Stimulated activated CD4-positive, alpha-beta T cell treated with anti-CD3 and anti-CD28 coated beads, Interleukin-4, amount 100 ng/mL, for 24 hours (primary cell): ENCODE measurements around the gene WDR64.

Experiments
- DNase-seq: peaks from one replicate; pipeline ENCODE4 v3.0.0-alpha.2; 2020

The WDR64 gene

DNA sequence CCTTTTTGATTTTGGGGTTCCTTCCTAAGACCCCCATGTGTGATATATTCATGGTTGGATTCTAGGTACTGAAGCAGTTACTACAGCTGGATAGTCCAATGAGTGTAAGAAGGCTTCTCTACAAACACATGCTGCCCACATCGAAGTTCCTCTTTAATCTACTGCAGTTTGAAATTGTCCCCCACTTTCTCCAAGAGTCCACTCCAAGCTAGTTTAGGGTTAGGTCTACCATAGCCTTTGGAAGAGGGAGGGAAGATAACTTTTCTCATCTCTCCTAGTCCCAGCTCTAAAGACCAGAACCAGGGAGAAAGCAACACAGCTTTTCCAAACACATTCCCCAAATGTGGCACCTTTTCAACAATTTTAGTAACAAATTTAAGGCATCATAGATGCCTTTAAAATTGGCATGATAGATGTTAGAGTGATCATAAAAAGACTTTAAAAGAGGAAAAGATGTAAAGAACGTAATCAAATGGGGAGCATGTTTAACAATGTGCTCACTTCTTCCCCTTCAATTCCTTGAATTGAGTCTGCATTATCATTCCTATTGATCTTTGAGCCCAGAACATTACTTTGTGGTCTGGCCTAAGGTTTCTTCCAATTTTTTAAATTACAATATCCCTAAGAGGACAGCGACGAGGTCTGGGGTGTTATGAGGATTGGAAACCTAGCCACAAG, 194.9 kb downstream of the WDR64 start:
- no peak for DNase-seq

DNA sequence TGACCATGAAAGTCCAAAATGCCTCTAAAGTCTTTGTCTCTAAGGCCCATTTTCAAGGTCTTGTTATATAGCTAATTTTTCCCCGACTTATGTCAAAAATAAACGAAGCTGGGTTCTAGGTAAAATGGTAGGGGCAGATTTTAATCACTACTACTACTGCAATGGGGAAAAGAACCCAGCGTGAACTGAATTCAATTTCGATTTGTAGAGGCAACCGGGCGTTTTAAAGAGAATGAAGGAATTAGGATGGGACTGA, 195.4 kb downstream of the WDR64 start:
- DNase-seq, result no peak

DNA sequence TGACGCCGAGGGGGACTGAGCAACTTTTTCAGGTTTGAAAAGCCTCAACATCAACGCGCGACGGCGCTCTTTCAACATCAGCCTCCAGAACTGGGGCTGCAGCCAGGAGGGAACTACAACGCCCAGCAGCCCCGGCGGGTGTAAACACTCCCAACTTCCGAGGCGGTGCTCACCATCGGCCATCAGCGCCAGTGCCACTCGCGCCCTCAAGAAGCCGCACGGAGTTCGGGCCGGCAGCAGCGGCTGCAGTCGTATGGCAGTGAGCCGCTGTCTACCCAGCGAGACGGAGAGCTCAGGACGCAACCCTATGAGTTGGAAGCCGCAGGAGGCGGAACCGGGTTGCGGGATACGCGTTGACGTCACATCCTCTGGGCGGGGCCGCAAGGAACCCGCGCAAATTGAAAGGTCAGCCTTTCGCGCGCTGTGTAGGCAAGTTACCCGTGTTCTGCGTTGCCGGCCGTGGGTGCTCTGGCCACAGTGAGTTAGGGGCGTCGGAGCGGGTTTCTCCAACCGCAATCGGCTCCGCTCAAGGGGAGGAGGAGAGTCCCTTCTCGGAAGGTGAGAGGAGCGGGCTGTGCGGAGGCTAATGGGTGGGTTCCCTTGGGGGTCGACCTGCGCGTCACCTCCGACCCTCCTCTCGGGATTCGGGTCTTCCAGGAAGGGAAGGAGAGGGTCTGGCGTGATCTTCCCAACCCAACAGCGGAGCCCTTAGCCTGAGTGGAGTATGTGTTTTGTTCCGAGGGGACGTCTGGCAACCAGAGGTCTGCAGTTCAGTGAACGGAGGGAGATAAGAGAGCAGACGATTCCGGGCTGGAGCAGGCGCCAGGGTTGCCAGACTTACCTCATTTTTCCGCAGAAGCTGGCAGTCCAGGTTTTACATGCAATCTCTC, 196.0 kb downstream of the WDR64 start, which contains the start of gene EXO1:
TSS of gene EXO1 (plus strand) at position 409 of the 890 bp plus-strand sequence. CDS start 2,222 bp downstream, outside the sequence.
- peak; percentile 87 for DNase-seq

DNA sequence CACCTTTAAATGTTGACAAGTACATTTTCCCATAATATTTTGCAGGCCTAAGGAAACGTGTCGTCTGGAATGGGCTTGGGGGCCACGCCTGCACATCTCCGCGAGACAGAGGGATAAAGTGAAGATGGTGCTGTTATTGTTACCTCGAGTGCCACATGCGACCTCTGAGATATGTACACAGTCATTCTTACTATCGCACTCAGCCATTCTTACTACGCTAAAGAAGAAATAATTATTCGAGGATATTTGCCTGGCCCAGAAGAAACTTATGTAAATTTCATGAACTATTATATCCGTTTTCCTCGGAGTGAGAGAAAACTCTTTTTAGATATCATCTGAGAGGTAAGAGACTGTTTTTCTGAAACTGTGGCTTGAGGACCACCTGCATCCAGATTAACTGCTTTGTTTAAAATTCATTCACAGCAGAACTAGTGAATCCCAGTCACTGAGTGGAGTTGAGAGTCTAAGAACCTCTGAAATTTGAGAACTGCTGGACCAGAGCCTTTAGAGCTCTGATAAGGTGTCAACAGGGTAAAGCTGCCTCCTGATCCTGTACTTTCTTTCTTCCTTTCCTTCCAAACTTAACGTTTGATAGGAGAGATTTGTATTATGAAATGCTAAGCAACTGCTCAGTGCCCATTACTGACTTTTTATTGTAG, 196.7 kb downstream of the WDR64 start:
- DNase-seq, result no peak

DNA sequence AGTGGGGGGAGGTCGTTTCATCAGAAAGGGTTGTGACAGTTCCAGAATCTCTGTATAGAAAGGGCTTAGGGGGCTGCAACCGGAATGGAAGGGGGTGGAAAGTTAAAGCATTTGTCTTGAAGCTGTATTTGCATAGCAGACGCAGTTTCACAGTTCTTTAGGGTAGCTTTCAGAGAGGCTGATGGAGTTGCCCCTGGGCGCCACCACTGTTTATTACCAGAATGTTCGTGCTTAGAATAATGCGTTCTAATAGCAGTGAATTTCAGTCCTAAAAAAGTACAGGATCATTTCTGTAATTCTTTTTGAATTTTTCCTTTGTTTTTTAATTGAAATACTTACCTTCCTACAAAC, 197.2 kb downstream of the WDR64 start:
- DNase-seq, result no peak
